Stimulated activated CD8-positive, alpha-beta memory T cell treated with anti-CD3 and anti-CD28 coated beads, Interleukin-4, amount 100 ng/mL, for 4 hours (primary cell): ENCODE data around the gene CEBPB.
"Not testable (repeated sequence)": the region's sequence is repeated elsewhere in the genome, so short reads cannot be mapped to it uniquely, and the experiment has no call there.

Experiments used
- DNase-seq, 2 donors: peaks; one replicate each; pipeline ENCODE4 v3.0.0-alpha.2; 2020; ENCODE audit warnings: low read depth in 2 of 2, low spot score in 1 of 2

CEBPB gene

GRCh38 chr20:50192364-50193198 lies 2.0 kb downstream of the CEBPB start:
- peak; percentile 57 to 68 for DNase-seq

GRCh38 chr20:50193199-50193835 lies 2.7 kb downstream of the CEBPB start:
- no peak for DNase-seq

GRCh38 chr20:50193836-50194421 lies 3.3 kb downstream of the CEBPB start:
- no peak for DNase-seq

- no peak for DNase-seq
Measured at GRCh38 chr20:50194422-50194830, 3.8 kb downstream of the CEBPB start.

GRCh38 chr20:50194831-50195523 lies 4.3 kb downstream of the CEBPB start:
- no peak for DNase-seq

- no peak for DNase-seq
Measured at GRCh38 chr20:50195524-50196120, 5.0 kb downstream of the CEBPB start.

- no peak for DNase-seq
Measured at GRCh38 chr20:50196248-50196647, 5.6 kb downstream of the CEBPB start.

- no peak for DNase-seq
Measured at GRCh38 chr20:50196896-50197295, 6.3 kb downstream of the CEBPB start.

- DNase-seq: no peak
Measured at GRCh38 chr20:50197463-50198179, 7.0 kb downstream of the CEBPB start.

GRCh38 chr20:50198180-50198666 lies 7.6 kb downstream of the CEBPB start:
- no peak for DNase-seq

- DNase-seq: no peak
Measured at GRCh38 chr20:50198716-50199115, 8.1 kb downstream of the CEBPB start.

GRCh38 chr20:50199703-50200102 lies 9.1 kb downstream of the CEBPB start:
- DNase-seq: no peak

- no peak for DNase-seq
Measured at GRCh38 chr20:50200482-50201104, 10.0 kb downstream of the CEBPB start.

- not testable (repeated sequence) for DNase-seq
Measured at GRCh38 chr20:50201710-50202109, 11.1 kb downstream of the CEBPB start.

- no peak for DNase-seq
Measured at GRCh38 chr20:50202677-50203076, 12.0 kb downstream of the CEBPB start.

- DNase-seq: no peak
Measured at GRCh38 chr20:50203951-50204937, 13.6 kb downstream of the CEBPB start.

- DNase-seq: no peak
Measured at GRCh38 chr20:50207026-50207425, 16.4 kb downstream of the CEBPB start.

- DNase-seq: no peak
Measured at GRCh38 chr20:50208085-50208491, 17.5 kb downstream of the CEBPB start.

- DNase-seq: not testable (repeated sequence)
Measured at GRCh38 chr20:50208815-50209214, 18.2 kb downstream of the CEBPB start.
